Heart left ventricle (tissue), 16 donors: ENCODE results near the gene FZD10. TPM values are rescaled to one million over a fixed set of nuclear protein-coding genes. Genes with fewer than 3 reads are reported as not detected.

Experiments used
- ATAC-seq, 4 donors: fragments of 200-7000 bp; cut with Tn5 transposase; one replicate each; pipeline ENCODE4 v1.9.1; 2020 to 2022; ENCODE audit warnings: moderate library complexity in 4 of 4, mild to moderate bottlenecking in 3 of 4, moderate number of reproducible peaks in 1 of 4
- DNase-seq, 5 donors: peaks; one replicate each; pipeline ENCODE4 v3.0.0-alpha.2; 2020
- H3K27ac ChIP-seq, 12 donors: fragments of 200-600 bp; sonication (generic) in 4 of 12; one replicate each; pipeline versions ENCODE4 v1.5.0 to v1.8.0; 2016 to 2022; ENCODE audit warnings: mild to moderate bottlenecking in 2 of 12
- H3K27me3 ChIP-seq, 9 donors: fragments of 200-600 bp; sonication (generic) in 2 of 9; one replicate each; pipeline versions ENCODE4 v1.5.1 to v1.8.0; 2016 to 2022; ENCODE audit warnings: mild to moderate bottlenecking in 3 of 9
- H3K36me3 ChIP-seq, 9 donors: fragments of 200-600 bp; sonication (generic) in 2 of 9; one replicate each; pipeline versions ENCODE4 v1.5.0 to v1.8.0; 2018 to 2022; ENCODE audit warnings: mild to moderate bottlenecking in 2 of 9
- H3K4me1 ChIP-seq, 12 donors: fragments of 200-600 bp; sonication (generic) in 4 of 12; one replicate each; pipeline versions ENCODE4 v1.5.0 to v1.8.0; 2016 to 2022; ENCODE audit warnings: mild to moderate bottlenecking in 3 of 12
- H3K4me3 ChIP-seq, 12 donors: fragments of 200-600 bp; sonication (generic) in 4 of 12; one replicate each; pipeline versions ENCODE4 v1.5.0 to v1.8.0; 2017 to 2022; ENCODE audit warnings: mild to moderate bottlenecking in 9 of 12, moderate library complexity in 4 of 12
- H3K9me3 ChIP-seq, 12 donors: fragments of 200-600 bp; sonication (generic) in 4 of 12; one replicate each; pipeline versions ENCODE4 v1.5.0 to v1.8.0; 2016 to 2022; ENCODE audit warnings: mild to moderate bottlenecking in 1 of 12
- CTCF ChIP-seq, 12 donors: fragments of 200-600 bp; sonication (generic) in 4 of 12; IDR thresholded peaks; one replicate each; pipeline versions ENCODE4 v1.5.0 to v1.8.0; 2018 to 2022; ENCODE audit warnings: antibody characterized with exemption in 12 of 12, mild to moderate bottlenecking in 5 of 12
- POLR2A ChIP-seq, 2 donors: fragments of 450-650 bp; IDR thresholded peaks; one replicate each; pipeline ENCODE4 v1.6.1; 2017; ENCODE audit warnings: antibody characterized with exemption in 2 of 2, mild to moderate bottlenecking in 2 of 2, moderate library complexity in 2 of 2
- WGBS, 4 donors: extraction: QIAGEN DNeasy Blood & Tissue Kit in 2 of 4; methylation state at CpG; one replicate each; pipeline versions ENCODE4 v1.1.5 to v1.1.7; 2013 to 2018; 5-methylcytosine and 5-hydroxymethylcytosine counted together
- intact Hi-C, 10 donors: fragments of 100-400 bp; cut with DNase I; formaldehyde crosslinking; loops; one replicate each; pipeline versions ENCODE4 v1.11.1 to v1.14.2; 2022
- polyA plus RNA-seq, 2 donors: library from polyadenylated mRNA; stranded (reverse); fragments of 200-250 nt; gene quantifications; one replicate each; pipeline ENCODE4 v1.2.3, GENCODE V29; 2013
- total RNA-seq, 9 donors: library from RNA; depleted of rRNA in 2 of 9; stranded (reverse); fragments of >200 nt in 2 of 9; fragmentation: NEBNext Ultra II Directional in 3 of 9; extraction: Animal tissue kit (Norgen Biotek cat#: 25700) in 3 of 9; gene quantifications; one replicate each; pipeline versions ENCODE4 v1.1.0 to v1.2.4, GENCODE V29; 2016 to 2023
- donor health status: ischemic (EF 13 %, LVEDD 7.1; RV severe dilation, severe dysfunction).
- donor health status: healthy with polysubstance abuse.
- donor health status: DM: no; HTN: yes; CAD: no.
- donor health status: DM: no; HTN: no; CAD: no.
- donor health status: ischemic (EF 25% LVEDD 6.9; RV normal size, moderate dysfunction).
- donor health status: ischemic (EF 25% LVEDD 5.7; RV mildly dilated, moderate dysfunction).
- donor health status: healthy.
- donor health status: DM: yes; HTN: yes; CAD: no.
- donor health status: ischemic (EF 35%, LVEDD 5.7; RV mildly dilated, moderate dysfunction).
- donor health status: nonischemic (EF 11% LVEDD 7.7; RV severe dilation, severe dysfunction).
- donor health status: DM: yes; HTN: yes; CAD: no.
- donor health status: PGD.
- donor health status: ischemic (EF 29% LVEDD 5.4; RV normal size, mild dysfunction).
- donor health status: nonischemic (EF 23%, LVEDD 6.1; RV moderate dilation, normal function).

FZD10 gene
- total and polyA plus RNA-seq, 11 donors = 0.06 to 0.23 (median 0.10) TPM; not detected in 3

- no peak for TF ChIP-seq CTCF (IDR thresholded peaks at IDR 0.05)
- ATAC-seq (peak in 2 of 4 donors; percentile 11 to 36), DNase-seq (peak in 3 of 5 donors; percentile 39 to 60 (median 49))
- Histone ChIP-seq H3K9me3 (no peaks in the 10 kb centered on the region), H3K27ac (peak overlapping the region in 1 of 12 donors; percentile 42), H3K36me3 (no peaks in the 10 kb centered on the region), H3K4me3 (peak overlapping the region; percentile 20 to 59 (median 45)), H3K4me1 (peaks cover 0 to 37% (median 9%) of the 10 kb centered on the region in 12 donors), H3K27me3 (peaks cover 46 to 93% (median 81%) of the 10 kb centered on the region in 9 donors)
- intact Hi-C loops = no loop called here
- 1% methylated on average over 45 to 87 of the region's 87 CpGs for WGBS, 4 donors
Observed at GRCh38 chr12:130161261-130162243, 712 bp upstream of the FZD10 start.

GRCh38 chr12:130162745-130163460 is 639 bp downstream of the FZD10 start:
- intact Hi-C loops = no loop called here
- 1 to 3% (median 1%) methylated on average over 36 to 78 of the region's 78 CpGs for WGBS, 4 donors
- H3K4me1 ChIP-seq = peaks cover 0 to 37% (median 9%) of the 10 kb centered on the region in 12 donors
- peak in 1 of 5 donors; percentile 58 for DNase-seq
- H3K27ac ChIP-seq = no peak overlapping the region
- peak overlapping the region; percentile 0 to 59 (median 44) for H3K4me3 ChIP-seq
- no peaks in the 10 kb centered on the region for H3K9me3 ChIP-seq
- H3K36me3 ChIP-seq = no peaks in the 10 kb centered on the region
- TF ChIP-seq CTCF (IDR thresholded peaks at IDR 0.05) (no peak), POLR2A (IDR thresholded peaks at IDR 0.05) (no peak)
- peak in 2 of 4 donors; percentile 20 to 21 for ATAC-seq
- H3K27me3 ChIP-seq = peaks cover 43 to 88% (median 73%) of the 10 kb centered on the region in 9 donors

- Histone ChIP-seq H3K27me3 (peaks cover 40 to 87% (median 74%) of the 10 kb centered on the region in 9 donors), H3K9me3 (no peaks in the 10 kb centered on the region), H3K4me1 (peaks cover 0 to 37% (median 9%) of the 10 kb centered on the region in 12 donors), H3K4me3 (peak overlapping the region in 3 of 12 donors; percentile 0 to 59 (median 54)), H3K36me3 (no peaks in the 10 kb centered on the region), H3K27ac (no peak overlapping the region)
- peak in 1 of 5 donors; percentile 60 for DNase-seq
- no peak for ATAC-seq
- 6 to 14% (median 6%) methylated on average over 34 to 71 of the region's 71 CpGs for WGBS, 4 donors
- TF ChIP-seq CTCF (IDR thresholded peaks at IDR 0.05) = no peak
- TF ChIP-seq POLR2A (IDR thresholded peaks at IDR 0.05) = no peak
- intact Hi-C loops = no loop called here
Observed at GRCh38 chr12:130163461-130164215, 1.4 kb downstream of the FZD10 start.
